Measurements from ENCODE around the gene PTPN20. TPM values are rescaled to one million over a fixed set of nuclear protein-coding genes. Genes with fewer than 3 reads are reported as not detected.

Gene PTPN20
- total RNA-seq, 1 experiment from 2014 or later, result not detected

GRCh38 chr10:47036771-47037170 lies 125.5 kb downstream of the PTPN20 start:
- TF ChIP-seq CTCF (conservative IDR thresholded peaks at IDR 0.05), result no peak
- Histone ChIP-seq H3K79me2 (ENCODE audit: insufficient read depth, low read length) (no peaks in the 10 kb centered on the region), H3K79me1 (ENCODE audit: insufficient read depth, low read depth, low read length, poor library complexity, severe bottlenecking) (no peaks in the 10 kb centered on the region), H3K27ac (ENCODE audit: insufficient read length, low read depth, low read length) (no peak overlapping the region), H3K18ac (ENCODE audit: insufficient read length, low read depth, low read length) (no peak overlapping the region), H2BK15ac (ENCODE audit: low read depth, low read length) (no peak overlapping the region), H4K91ac (ENCODE audit: insufficient read length, low read depth, low read length) (no peak overlapping the region), H3T11ph (ENCODE audit: low read length) (no peak overlapping the region), H3K14ac (ENCODE audit: insufficient read depth, low read length) (no peak overlapping the region), H3K9me3 (ENCODE audit: control insufficient read depth, low read depth, low read length) (no peaks in the 10 kb centered on the region), H2BK20ac (ENCODE audit: low read depth, low read length, poor library complexity, severe bottlenecking) (no peak overlapping the region), H3K23ac (ENCODE audit: insufficient read length, low read depth, low read length) (no peak overlapping the region), H3K4me1 (ENCODE audit: insufficient read depth, low read length) (no peaks in the 10 kb centered on the region), H2BK5ac (ENCODE audit: insufficient read length, low read length) (no peak overlapping the region), H3K56ac (ENCODE audit: insufficient read length, low read depth, low read length) (no peak overlapping the region), H4K20me1 (ENCODE audit: control insufficient read depth, insufficient read depth, insufficient read length) (no peaks in the 10 kb centered on the region), H2BK120ac (ENCODE audit: low read depth, low read length, poor library complexity, severe bottlenecking) (no peak overlapping the region), H3K27me3 (ENCODE audit: insufficient read depth, low read length) (no peaks in the 10 kb centered on the region), H3K4ac (ENCODE audit: low read depth, low read length) (no peak overlapping the region), H3K4me2 (ENCODE audit: insufficient read depth, insufficient read length, low read length) (no peak overlapping the region), H2AK5ac (ENCODE audit: insufficient read length, low read length) (no peak overlapping the region), H4K5ac (ENCODE audit: insufficient read length, low read depth, low read length) (no peak overlapping the region), H2AFZ (ENCODE audit: low read length) (no peak overlapping the region), H4K8ac (replicated peaks; ENCODE audit: insufficient read length, low read depth, low read length) (no peak overlapping the region), H2BK12ac (ENCODE audit: insufficient read length, low read depth, low read length) (no peak overlapping the region), H3K9ac (ENCODE audit: extremely low read depth, insufficient read length, low read length) (no peak overlapping the region), H3K23me2 (ENCODE audit: insufficient read length, low read depth, low read length, poor library complexity, severe bottlenecking) (no peaks in the 10 kb centered on the region)
- no CpG with 5 or more reads among the region's 7 CpGs for WGBS (ENCODE audit: extremely low coverage, insufficient read length, low lambda C conversion rate)
- no peak for DNase-seq
- Mint-ChIP-seq H3K27ac (no peak overlapping the region), H3K27me3 (ENCODE audit: low read depth) (peaks cover 2% of the 10 kb centered on the region; the same call in 1 of the 2 replicates), H3K36me3 (ENCODE audit: insufficient read depth in 1 of 3, low read depth in 3 of 3) (no peaks in the 10 kb centered on the region; a peak in 1 of 7 replicates), H3K4me1 (peaks cover 3 to 4% of the 10 kb centered on the region in 2 experiments; a peak in 1 of 4 replicates), H3K4me3 (no peak overlapping the region), H3K9me3 (no peaks in the 10 kb centered on the region)

All from H9 (cell line).